ENCODE measurements around the gene E2F2.

The E2F2 gene

DNA sequence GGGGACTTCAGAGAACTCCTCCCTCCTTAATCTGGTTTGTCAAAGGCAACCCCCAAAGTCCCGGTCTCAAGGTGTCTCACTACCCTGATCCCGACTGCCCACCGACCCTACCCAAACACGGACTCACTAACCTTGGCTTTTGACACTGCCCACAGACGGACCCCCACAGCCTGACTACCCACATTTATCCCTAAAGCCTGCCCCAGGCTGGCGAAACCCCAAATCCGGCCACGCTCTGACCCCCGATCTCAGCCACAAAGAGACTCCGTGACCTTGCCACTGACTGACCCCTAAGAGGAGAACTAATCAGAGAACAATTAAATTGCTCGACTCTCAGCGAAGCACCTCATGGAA, 23.1 kb upstream of the E2F2 start:
- TF ChIP-seq, protein P1, sequence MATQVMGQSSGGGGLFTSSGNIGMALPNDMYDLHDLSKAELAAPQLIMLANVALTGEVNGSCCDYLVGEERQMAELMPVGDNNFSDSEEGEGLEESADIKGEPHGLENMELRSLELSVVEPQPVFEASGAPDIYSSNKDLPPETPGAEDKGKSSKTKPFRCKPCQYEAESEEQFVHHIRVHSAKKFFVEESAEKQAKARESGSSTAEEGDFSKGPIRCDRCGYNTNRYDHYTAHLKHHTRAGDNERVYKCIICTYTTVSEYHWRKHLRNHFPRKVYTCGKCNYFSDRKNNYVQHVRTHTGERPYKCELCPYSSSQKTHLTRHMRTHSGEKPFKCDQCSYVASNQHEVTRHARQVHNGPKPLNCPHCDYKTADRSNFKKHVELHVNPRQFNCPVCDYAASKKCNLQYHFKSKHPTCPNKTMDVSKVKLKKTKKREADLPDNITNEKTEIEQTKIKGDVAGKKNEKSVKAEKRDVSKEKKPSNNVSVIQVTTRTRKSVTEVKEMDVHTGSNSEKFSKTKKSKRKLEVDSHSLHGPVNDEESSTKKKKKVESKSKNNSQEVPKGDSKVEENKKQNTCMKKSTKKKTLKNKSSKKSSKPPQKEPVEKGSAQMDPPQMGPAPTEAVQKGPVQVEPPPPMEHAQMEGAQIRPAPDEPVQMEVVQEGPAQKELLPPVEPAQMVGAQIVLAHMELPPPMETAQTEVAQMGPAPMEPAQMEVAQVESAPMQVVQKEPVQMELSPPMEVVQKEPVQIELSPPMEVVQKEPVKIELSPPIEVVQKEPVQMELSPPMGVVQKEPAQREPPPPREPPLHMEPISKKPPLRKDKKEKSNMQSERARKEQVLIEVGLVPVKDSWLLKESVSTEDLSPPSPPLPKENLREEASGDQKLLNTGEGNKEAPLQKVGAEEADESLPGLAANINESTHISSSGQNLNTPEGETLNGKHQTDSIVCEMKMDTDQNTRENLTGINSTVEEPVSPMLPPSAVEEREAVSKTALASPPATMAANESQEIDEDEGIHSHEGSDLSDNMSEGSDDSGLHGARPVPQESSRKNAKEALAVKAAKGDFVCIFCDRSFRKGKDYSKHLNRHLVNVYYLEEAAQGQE (IDR thresholded peaks at IDR 0.05; ENCODE audit: insufficient read depth in 1 of 2, low read depth in 2 of 2, low read length in 2 of 2): no peak
- no peak for TF ChIP-seq SIN3A (IDR thresholded peaks at IDR 0.05; ENCODE audit: borderline replicate concordance, insufficient read depth, low read length)
- TF ChIP-seq POLR2AphosphoS5 (IDR thresholded peaks at IDR 0.05; ENCODE audit: low read depth, low read length): no peak
- no peak for TF ChIP-seq TAF1 (IDR thresholded peaks at IDR 0.05; ENCODE audit: borderline replicate concordance, insufficient read depth, low read length)
- no peak for TF ChIP-seq FOXP2 (optimal IDR thresholded peaks at IDR 0.05; ENCODE audit: borderline replicate concordance, extremely low read depth, extremely low read length, insufficient read depth)

DNA sequence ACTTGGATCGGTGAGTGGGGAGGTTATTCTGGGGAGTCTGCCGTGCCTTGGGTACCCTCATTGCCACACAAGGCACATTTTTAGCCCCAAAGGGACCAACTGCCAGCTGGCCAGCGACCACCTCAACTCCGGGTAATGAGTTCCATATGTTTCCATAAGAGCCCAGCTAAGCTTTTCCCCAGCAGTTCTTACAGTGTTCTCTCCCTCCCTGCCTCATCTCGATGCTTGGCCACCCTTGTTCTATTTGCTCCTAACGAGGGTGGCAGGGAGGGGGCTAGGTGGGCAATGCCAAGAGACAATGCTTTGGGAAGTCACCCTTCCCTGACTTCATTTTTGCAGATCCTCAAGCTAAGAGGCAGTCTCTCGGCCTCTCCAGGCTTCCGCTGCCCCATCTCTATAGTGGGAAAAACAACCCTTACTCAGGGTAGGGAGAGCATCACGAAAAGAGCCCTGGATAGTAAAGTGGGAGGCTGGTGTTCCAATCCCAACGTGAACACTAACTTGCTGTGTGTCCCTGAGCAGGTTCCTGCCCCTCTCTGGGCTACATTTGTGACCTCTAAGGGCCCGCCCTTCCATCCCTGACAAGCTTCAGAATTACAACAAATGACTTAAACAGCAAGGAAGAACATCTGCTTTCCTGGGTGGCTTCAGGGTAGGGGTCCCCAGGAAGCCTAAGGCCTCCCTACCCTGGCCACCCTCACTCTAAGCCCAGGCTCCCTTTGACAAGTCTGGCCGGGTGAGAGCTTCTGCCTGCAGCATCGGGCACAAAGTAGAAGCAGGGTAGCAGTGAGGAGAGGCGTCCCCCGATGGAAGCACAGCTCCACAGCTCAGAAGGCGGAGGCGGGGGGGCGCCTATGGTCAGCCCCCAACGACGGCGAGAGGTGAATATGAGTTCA, 22.4 kb upstream of the E2F2 start:
- no peak for TF ChIP-seq FOXP2 (optimal IDR thresholded peaks at IDR 0.05; ENCODE audit: borderline replicate concordance, extremely low read depth, extremely low read length, insufficient read depth)
- TF ChIP-seq SIN3A (IDR thresholded peaks at IDR 0.05; ENCODE audit: borderline replicate concordance, insufficient read depth, low read length): no peak
- TF ChIP-seq POLR2AphosphoS5 (IDR thresholded peaks at IDR 0.05; ENCODE audit: low read depth, low read length): no peak
- no peak for TF ChIP-seq TAF1 (IDR thresholded peaks at IDR 0.05; ENCODE audit: borderline replicate concordance, insufficient read depth, low read length)
- TF ChIP-seq, protein P1 (IDR thresholded peaks at IDR 0.05; ENCODE audit: insufficient read depth in 1 of 2, low read depth in 2 of 2, low read length in 2 of 2): no peak

DNA sequence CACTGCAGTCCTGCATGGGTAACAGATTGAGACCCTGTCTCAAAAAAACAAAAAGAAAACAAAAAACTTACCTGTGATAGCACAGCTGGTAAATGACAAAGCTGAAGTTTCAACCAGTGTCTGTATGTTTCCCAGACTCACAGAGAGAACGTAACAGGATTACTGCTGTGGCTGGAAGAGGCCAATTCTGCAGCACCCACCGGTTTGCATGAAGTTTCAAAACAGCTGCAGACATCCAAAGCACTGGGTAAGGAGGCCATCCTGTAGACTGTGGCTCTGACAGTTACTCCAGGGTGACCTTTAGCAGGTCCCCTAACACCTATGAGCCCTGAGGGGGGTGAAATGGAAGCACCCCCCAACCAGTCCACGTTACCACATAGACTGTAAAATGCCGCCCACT, 20.8 kb upstream of the E2F2 start:
- no peak for TF ChIP-seq TAF1 (IDR thresholded peaks at IDR 0.05; ENCODE audit: borderline replicate concordance, insufficient read depth, low read length)
- no peak for TF ChIP-seq POLR2AphosphoS5 (IDR thresholded peaks at IDR 0.05; ENCODE audit: low read depth, low read length)
- TF ChIP-seq SIN3A (IDR thresholded peaks at IDR 0.05; ENCODE audit: borderline replicate concordance, insufficient read depth, low read length): no peak
- TF ChIP-seq, protein P1 (IDR thresholded peaks at IDR 0.05; ENCODE audit: insufficient read depth in 1 of 2, low read depth in 2 of 2, low read length in 2 of 2): no peak
- no peak for TF ChIP-seq FOXP2 (optimal IDR thresholded peaks at IDR 0.05; ENCODE audit: borderline replicate concordance, extremely low read depth, extremely low read length, insufficient read depth)

DNA sequence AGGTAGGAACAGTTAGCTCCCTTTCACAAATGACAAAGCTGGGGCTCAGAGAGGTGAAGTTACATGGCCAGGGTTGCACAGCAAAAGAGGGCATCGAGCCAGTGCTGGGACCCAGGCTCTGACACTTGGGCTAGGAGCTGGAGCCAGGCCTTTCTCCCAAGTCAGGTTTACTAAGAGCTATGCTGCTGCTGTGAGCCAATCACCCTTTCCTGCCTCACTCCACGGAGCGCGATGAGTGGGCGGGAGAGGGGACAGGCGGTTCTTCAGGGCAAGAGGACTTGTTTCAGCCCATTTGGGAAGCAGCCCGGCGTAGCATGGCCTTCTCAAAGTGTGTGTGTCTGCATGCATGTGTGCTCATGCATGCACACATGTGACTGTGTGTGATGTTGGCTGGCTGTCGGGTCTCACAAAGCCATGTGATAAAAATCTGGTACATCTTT, 17.7 kb upstream of the E2F2 start:
- no peak for TF ChIP-seq FOXP2 (optimal IDR thresholded peaks at IDR 0.05; ENCODE audit: borderline replicate concordance, extremely low read depth, extremely low read length, insufficient read depth)
- no peak for TF ChIP-seq SIN3A (IDR thresholded peaks at IDR 0.05; ENCODE audit: borderline replicate concordance, insufficient read depth, low read length)
- TF ChIP-seq TAF1 (IDR thresholded peaks at IDR 0.05; ENCODE audit: borderline replicate concordance, insufficient read depth, low read length): no peak
- TF ChIP-seq, protein P1 (IDR thresholded peaks at IDR 0.05; ENCODE audit: insufficient read depth in 1 of 2, low read depth in 2 of 2, low read length in 2 of 2): no peak
- no peak for TF ChIP-seq POLR2AphosphoS5 (IDR thresholded peaks at IDR 0.05; ENCODE audit: low read depth, low read length)
